GM18517 (cell line): Measurements from ENCODE around the gene EFCAB6.

ENCODE experiments used
- ATAC-seq: cut with Tn5 transposase; IDR thresholded peaks from one replicate; pipeline ENCODE4 v1.9.1; 2021; ENCODE audit warnings: mild to moderate bottlenecking, moderate library complexity; ENCODE audit not compliant: unreplicated experiment

The EFCAB6 gene

GRCh38 chr22:43812149-43812842 lies at the start of gene EFCAB6:
EFCAB6 (minus strand) TSS chr22:43812305; CDS start chr22:43782318, 29,987 bp downstream.
- peak; percentile 72 for ATAC-seq

DNA sequence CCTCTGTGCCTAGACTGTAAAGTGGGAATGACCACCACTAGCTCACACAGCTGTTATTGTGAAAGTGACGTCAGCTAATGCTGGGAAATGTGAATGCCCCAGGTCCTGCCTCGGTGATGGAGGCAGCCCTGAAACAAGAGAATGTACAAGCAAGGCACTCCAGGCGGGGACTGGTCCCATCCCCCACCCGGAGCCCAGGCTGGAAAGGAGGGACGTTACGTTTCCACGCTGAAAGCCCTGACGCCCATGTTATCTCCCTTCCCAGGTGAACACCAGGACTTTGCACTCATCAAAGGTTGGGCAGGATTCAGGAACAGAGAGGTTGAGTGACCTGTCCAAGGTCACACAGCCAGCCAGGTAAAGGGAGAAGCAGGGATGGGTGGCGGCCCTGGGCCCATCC lies 49.4 kb upstream of the EFCAB6 start:
- no peak for ATAC-seq

GRCh38 chr22:43860831-43861230 lies 48.7 kb upstream of the EFCAB6 start:
- ATAC-seq: no peak

DNA sequence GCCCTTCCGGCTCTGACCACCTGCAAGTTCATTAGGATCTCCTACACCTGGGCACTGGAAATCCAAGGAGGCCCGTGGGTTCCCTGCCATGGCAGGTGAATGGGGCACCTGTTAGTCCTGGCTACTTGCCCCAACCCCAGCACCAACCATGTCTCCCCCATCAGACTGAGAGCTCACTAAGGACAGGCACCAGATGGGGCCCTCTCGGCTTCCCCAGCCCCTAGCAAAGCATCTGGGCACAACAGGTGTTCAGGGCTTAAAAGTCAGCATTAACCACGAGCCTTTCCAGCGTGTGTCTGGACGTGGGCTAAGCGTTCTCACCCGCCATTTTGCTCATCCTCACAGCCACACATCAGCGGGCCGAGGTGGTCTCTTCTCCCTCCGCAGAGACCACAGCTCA lies 48.0 kb upstream of the EFCAB6 start:
- no peak for ATAC-seq

DNA sequence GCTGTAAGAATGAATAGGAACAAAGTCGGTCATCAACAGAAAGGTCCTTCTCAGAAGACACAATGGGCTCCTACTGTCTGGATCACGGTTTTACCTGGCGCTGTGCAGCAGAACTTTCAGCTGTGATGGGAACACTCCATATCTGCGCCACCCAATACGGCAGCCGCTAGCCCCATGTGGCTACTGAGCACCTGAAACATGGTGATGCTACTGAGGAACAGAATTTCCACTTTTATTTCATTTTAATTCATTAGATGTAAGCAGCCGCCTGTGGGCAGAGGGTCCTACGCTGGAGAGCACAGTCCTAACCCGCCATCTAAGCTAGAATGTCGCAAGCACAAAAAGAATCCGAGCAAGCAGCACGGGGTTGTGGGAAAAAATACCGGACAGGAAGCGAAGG lies 47.5 kb upstream of the EFCAB6 start:
- ATAC-seq: no peak

DNA sequence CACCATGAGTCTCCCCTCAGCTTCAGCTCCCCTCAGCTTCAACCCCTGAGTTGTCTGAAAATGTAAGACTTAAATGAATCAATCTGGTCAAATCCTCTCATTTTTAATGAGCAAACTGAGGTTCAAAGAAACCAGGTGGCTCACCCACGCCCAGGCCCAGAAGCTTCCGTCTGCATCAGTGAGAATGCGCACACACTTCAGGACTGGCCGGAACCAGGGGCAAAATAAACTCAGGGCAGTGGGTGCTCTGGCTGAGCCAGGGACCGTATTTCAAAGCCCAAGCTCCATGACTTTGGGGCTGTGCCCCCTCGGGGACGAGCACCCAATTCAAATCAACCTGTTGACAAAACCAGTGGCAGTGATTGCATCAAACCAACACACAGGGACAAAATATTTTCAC lies 47.1 kb upstream of the EFCAB6 start:
- no peak for ATAC-seq

- no peak for ATAC-seq
Observed at GRCh38 chr22:43858156-43858895, 46.2 kb upstream of the EFCAB6 start.

GRCh38 chr22:43857367-43857766 lies 45.3 kb upstream of the EFCAB6 start:
- no peak for ATAC-seq

DNA sequence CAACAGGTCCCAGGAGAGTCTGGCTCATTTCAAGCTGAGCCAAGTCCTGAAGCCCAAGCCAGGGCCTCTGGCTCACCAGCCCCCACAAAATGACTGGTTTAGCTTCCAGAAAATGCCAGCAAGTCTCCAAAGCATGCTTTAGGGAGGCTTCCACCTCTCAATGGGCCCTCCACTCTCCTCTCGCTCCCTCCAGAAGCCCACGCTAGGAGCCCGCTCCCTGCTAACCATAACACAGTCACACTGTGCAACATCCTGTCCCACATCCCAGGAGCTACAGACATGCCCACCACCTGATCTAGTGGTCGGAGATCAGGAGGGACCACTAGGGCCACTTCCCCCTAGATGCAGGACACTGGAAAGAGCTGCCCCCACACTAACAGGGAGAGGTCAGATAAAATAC lies 43.3 kb upstream of the EFCAB6 start:
- ATAC-seq: no peak

DNA sequence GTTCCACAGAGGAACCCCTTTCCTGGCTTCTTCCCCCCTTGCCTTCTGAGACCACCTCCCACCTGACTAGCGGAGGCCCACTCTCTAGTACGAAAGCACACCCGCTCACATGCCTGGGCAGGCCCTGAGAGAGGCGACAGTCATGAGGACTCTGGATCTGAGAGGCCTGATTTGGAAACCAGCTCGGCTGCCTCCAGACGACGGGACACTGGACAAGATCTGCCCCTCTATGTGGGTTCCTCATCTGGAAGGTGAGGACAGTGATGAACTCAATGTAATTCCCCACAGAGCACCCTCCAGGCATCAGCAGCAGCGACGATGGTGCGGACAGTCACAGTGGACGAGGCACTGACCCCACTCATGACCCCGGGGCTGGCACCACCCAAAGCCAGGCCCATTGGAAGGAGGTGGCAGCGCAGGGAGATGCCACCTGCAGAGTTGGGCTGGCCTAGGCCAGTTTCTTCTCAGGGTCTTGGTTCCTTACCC lies 42.7 kb upstream of the EFCAB6 start:
- ATAC-seq: no peak

DNA sequence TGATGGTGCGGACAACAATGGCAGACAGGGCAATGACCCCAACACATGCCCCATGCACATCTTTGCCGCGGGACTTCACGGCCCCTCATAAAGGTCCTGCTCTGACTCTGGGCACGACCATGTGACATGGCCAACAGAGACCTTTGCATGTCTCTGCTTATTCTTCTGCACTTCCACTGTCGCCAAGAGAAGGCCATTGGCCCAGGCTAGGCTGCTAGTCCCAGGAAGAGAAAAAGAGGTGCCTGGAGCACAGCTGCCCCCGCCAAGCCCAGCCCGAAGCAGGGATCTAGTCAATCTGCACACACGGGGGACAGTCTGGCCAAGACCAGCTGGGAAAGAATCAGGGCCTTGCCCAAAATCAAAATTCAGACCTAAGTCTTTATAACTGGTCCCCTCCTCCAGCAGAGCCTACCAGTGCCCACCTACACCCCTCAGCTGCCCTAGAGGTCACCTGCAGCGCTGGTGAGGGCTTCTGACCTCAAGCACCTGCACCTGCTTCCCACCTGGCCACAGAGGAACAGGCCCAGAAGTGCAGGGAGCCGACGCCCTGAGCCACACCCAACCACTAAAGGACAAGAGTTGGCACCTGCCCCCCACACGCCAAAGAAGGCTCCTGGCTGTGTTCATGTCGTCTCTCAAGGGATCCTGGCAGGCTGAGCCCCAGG lies 42.1 kb upstream of the EFCAB6 start:
- ATAC-seq: no peak

DNA sequence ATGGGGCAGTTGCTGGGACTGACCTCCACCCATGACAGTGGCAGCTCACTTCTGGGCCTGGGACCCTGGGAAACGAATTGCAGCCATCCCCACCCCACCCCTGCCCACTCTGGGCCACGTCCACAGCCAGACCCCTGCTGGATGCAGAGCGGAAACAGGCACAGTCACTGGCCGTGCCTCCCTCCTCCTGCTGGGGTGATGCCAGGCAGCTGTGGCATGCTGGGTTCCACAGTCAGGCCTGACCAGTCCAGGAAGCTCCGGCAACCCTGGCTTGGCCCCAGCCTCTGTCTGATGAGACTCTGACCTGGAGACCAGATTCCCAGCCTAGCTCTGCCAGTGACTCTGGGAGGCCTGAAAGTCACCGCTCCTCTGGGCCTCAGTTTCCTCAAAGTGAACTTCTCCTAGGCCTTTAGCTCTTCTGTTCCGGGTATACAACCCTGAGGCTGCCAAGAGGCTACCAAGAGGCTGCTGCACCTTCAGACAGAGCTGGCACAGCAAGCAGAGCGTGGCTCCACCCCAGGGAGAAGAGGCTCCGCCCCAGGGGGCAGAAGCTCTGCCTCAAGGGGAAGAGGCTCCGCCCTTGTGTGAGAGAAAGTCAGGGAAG lies 41.3 kb upstream of the EFCAB6 start:
- ATAC-seq: no peak

DNA sequence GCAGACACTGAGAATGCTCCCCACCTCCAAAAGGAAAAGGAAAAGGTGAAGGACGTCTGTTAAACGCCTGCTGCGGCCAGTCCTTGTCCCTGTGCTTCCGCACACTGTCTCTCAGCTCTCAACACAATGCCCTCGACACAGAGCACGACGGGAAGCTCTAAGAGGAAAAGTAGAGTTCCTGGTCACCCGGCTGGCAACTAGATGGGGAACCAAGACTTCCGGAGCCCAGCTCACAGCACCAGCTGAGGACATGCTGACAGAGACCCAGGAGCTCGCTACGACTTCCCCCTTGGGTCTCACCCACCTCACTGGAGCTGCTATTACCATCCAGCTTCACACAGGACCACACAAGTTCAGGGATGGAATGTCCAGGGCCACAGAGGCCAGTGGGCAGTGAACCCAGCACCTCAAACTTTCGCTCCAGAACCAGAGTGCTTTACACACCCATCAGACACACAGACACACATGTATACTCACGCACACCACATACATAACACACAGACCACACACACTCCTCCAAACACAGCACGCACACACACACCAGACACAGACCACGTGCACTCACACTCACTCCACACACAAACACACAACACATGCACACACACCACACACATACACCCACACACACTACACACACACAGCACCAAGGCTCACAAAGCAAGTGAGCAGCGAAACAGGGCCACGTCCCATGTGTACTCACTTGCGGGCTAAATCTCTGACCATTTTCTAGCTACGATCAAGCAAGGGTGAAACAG lies 40.6 kb upstream of the EFCAB6 start:
- no peak for ATAC-seq

DNA sequence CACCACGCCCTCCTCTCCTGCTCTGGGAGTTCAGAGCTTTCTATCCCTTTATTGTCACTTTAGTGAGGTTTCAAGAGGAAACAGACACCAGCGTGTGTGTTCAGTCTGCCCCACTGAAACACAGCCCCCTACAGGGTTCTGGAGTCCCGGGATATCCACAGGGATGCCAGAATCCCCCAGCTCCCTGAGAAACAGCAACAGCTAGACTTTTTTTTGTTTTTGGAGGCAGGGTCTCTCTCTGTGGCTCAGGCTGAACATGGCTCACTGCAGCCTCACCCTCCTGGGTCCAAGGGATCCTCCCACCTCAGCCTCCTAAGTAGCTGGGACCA lies 39.8 kb upstream of the EFCAB6 start:
- no peak for ATAC-seq

DNA sequence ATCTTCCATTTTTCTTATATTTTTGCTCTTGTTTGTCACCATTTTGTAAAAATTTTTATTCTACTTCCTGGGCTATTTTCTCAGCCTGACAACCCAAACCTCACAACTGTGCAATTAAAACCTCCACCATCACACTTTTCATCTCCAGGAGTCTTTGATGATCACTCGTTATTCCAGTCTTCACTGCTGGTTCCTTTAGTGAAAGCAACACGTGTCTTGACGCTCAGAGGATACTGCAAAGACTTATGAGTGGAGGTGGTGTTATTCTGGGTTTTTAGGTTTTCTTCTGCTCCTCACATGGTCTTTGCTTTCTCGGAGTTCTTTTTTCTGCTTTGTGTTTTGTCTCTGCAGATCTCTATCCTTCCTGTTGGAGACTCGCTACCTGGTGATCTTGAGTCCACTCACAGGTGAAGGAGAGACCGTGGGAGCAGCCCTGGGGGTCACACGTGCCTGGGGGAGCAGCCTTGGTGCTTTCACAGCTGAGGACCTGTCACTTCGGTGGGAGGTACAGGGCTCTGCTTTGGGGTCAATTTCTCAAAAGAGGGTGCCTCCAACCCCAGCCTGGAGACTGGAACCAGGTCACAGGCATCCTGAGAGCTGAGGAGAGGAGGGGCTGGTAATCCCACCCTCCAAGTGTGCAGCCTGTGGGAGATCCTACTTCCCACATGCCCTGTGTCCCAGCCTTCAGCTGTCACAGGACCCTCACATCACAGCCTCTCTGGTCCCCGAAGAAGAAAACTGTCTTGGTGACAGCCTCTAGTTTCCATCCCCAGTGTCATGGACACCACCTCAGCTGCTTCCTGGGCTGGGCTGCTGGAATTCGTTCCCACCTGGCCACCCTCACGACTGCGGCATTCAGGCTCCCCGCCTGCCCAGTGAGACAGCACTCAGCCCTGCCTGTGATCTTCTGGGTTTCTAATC lies 39.2 kb upstream of the EFCAB6 start:
- ATAC-seq: no peak

DNA sequence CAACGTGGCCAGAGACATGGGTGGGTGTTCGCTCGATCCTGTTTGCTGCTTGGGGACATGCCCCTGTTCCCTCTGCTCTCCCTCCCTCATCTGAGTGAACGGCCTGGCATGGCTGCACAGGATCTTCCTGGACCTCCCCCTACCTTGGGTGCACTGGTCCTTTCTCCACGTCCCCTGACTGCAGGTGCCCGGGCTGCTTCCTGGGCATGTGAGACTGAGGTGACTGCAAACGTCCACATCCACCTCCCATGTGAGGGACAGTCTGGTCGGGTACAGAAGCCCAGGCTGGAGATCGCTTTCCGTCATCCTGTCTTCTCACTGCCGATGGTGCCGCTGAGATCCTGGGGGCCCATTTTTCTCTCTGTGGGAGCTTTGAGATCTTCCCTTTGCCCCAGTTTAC lies 38.4 kb upstream of the EFCAB6 start:
- no peak for ATAC-seq

GRCh38 chr22:43849731-43850130 lies 37.6 kb upstream of the EFCAB6 start:
- no peak for ATAC-seq

- ATAC-seq: no peak
Observed at GRCh38 chr22:43848366-43849171, 36.5 kb upstream of the EFCAB6 start.
